Ishikawa (cell line): ENCODE data around the gene PHF8.

Experiments
- CEBPB ChIP-seq: IDR thresholded peaks from 2 replicates; pipeline ENCODE4 v1.6.1; 2012
- CREB1 ChIP-seq: IDR thresholded peaks from 2 replicates; pipeline ENCODE4 v1.6.1; 2012; ENCODE audit warnings: low read depth
- EGR1 ChIP-seq: IDR thresholded peaks from 2 replicates; pipeline ENCODE4 v1.6.1; 2012
- EP300 ChIP-seq: IDR thresholded peaks from 2 replicates; pipeline ENCODE4 v1.6.1; 2012; ENCODE audit warnings: borderline replicate concordance
- FOXM1 ChIP-seq: IDR thresholded peaks from 2 replicates; pipeline ENCODE4 v1.6.1; 2012; ENCODE audit warnings: low read depth, borderline replicate concordance
- NFIC ChIP-seq: IDR thresholded peaks from 2 replicates; pipeline ENCODE4 v1.6.1; 2012
- RAD21 ChIP-seq: IDR thresholded peaks from 2 replicates; pipeline ENCODE4 v1.6.1; 2012; ENCODE audit warnings: low read depth
- REST ChIP-seq: IDR thresholded peaks from 2 replicates; pipeline ENCODE4 v1.6.1; 2012; ENCODE audit warnings: low read depth, mild to moderate bottlenecking
- TAF1 ChIP-seq: IDR thresholded peaks from 2 replicates; pipeline ENCODE4 v1.6.1; 2012; ENCODE audit warnings: low read depth, mild to moderate bottlenecking
- TCF12 ChIP-seq: IDR thresholded peaks from 2 replicates; pipeline ENCODE4 v1.6.1; 2012; ENCODE audit warnings: low read depth
- TEAD4 ChIP-seq: IDR thresholded peaks from 2 replicates; pipeline ENCODE4 v1.6.1; 2012
- YY1 ChIP-seq: IDR thresholded peaks from 2 replicates; pipeline ENCODE4 v1.6.1; 2012; ENCODE audit warnings: low read depth
- ZBTB7A ChIP-seq: IDR thresholded peaks from 2 replicates; pipeline ENCODE4 v1.6.1; 2012; ENCODE audit warnings: low read depth
- TF ChIP-seq, protein P1 (sequence below): IDR thresholded peaks from 2 replicates; pipeline ENCODE4 v1.6.1; 2012
- TF ChIP-seq, protein P2 (sequence below): IDR thresholded peaks from 2 replicates; pipeline ENCODE4 v1.6.1; 2012

Gene PHF8

GRCh38 chrX:54067766-54068165, 23.5 kb upstream of the PHF8 start:
- no peak for TF ChIP-seq TEAD4
- no peak for TF ChIP-seq ZBTB7A
- TF ChIP-seq REST = no peak
- TF ChIP-seq YY1 = no peak

GRCh38 chrX:54066841-54067240, 22.6 kb upstream of the PHF8 start:
- no peak for TF ChIP-seq REST
- no peak for TF ChIP-seq TCF12
- TF ChIP-seq CEBPB = no peak
- TF ChIP-seq NFIC = no peak
- TF ChIP-seq EGR1 = no peak
- no peak for TF ChIP-seq EP300
- TF ChIP-seq, protein P1, sequence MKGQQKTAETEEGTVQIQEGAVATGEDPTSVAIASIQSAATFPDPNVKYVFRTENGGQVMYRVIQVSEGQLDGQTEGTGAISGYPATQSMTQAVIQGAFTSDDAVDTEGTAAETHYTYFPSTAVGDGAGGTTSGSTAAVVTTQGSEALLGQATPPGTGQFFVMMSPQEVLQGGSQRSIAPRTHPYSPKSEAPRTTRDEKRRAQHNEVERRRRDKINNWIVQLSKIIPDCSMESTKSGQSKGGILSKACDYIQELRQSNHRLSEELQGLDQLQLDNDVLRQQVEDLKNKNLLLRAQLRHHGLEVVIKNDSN = no peak
- TF ChIP-seq TEAD4 = no peak
- TF ChIP-seq TAF1 = no peak
- TF ChIP-seq, protein P2, sequence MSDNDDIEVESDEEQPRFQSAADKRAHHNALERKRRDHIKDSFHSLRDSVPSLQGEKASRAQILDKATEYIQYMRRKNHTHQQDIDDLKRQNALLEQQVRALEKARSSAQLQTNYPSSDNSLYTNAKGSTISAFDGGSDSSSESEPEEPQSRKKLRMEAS = no peak
- no peak for TF ChIP-seq RAD21
- no peak for TF ChIP-seq ZBTB7A
- TF ChIP-seq YY1 = no peak

GRCh38 chrX:54064564-54064963, 20.3 kb upstream of the PHF8 start:
- no peak for TF ChIP-seq CEBPB
- no peak for TF ChIP-seq CREB1
- TF ChIP-seq ZBTB7A = no peak
- TF ChIP-seq REST = no peak
- no peak for TF ChIP-seq YY1

GRCh38 chrX:54063361-54063760, 19.1 kb upstream of the PHF8 start:
- TF ChIP-seq CREB1 (no peak), TCF12 (no peak), RAD21 (no peak), FOXM1 (no peak), EP300 (no peak), TEAD4 (no peak), EGR1 (no peak), NFIC (no peak), CEBPB (no peak), REST (no peak), YY1 (no peak)
- TF ChIP-seq, protein P1 = no peak
- TF ChIP-seq, protein P2 = no peak
